22Rv1 (cell line): ENCODE results near the gene TRAK1.

Experiments
- H3K27ac ChIP-seq: fragments of 450-650 bp; 2 replicates; pipeline ENCODE4 v1.5.1; 2017
- CTCF ChIP-seq: fragments of 450-650 bp; IDR thresholded peaks from 2 replicates; pipeline ENCODE4 v1.5.1; 2017; ENCODE audit warnings: mild to moderate bottlenecking
- ZFX ChIP-seq: fragments of 450-650 bp; IDR thresholded peaks from 2 replicates; pipeline ENCODE4 v1.6.1; 2017; ENCODE audit warnings: antibody characterized with exemption, borderline replicate concordance

The TRAK1 gene

GRCh38 chr3:42184651-42185443 lies 93.7 kb downstream of the TRAK1 start:
- no peak overlapping the region for H3K27ac ChIP-seq
- no peak for TF ChIP-seq ZFX
- no peak for TF ChIP-seq CTCF

- TF ChIP-seq CTCF (no peak), ZFX (no peak)
Observed at GRCh38 chr3:42187936-42188335, 96.8 kb downstream of the TRAK1 start.

GRCh38 chr3:42188376-42188775 lies 97.2 kb downstream of the TRAK1 start:
- no peak overlapping the region for H3K27ac ChIP-seq
- no peak for TF ChIP-seq CTCF
- TF ChIP-seq ZFX: no peak

More at GRCh38 chr3:42187936-42188335, 96.8 kb downstream of the TRAK1 start:
- H3K27ac ChIP-seq: no peak overlapping the region

GRCh38 chr3:42189001-42189460 lies 97.9 kb downstream of the TRAK1 start:
- TF ChIP-seq ZFX (no peak), CTCF (no peak)
- H3K27ac ChIP-seq: no peak overlapping the region

- TF ChIP-seq CTCF (no peak), ZFX (no peak)
Observed at GRCh38 chr3:42189736-42190135, 98.6 kb downstream of the TRAK1 start.

GRCh38 chr3:42190701-42191442 lies 99.7 kb downstream of the TRAK1 start:
- H3K27ac ChIP-seq: no peak overlapping the region

More at GRCh38 chr3:42189736-42190135, 98.6 kb downstream of the TRAK1 start:
- H3K27ac ChIP-seq: no peak overlapping the region

More at GRCh38 chr3:42190701-42191442, 99.7 kb downstream of the TRAK1 start:
- TF ChIP-seq CTCF: peak; percentile 93
- no peak for TF ChIP-seq ZFX
